ENCODE data around the gene PEX7.

Gene PEX7

GRCh38 chr6:136791296-136792094, 30.9 kb upstream of the PEX7 start:
- H3K27ac ChIP-seq (ENCODE audit: low read length) = peak overlapping the region; percentile 76; the same call in 1 of the 2 replicates
- peak overlapping the region; percentile 72 for H3K9ac ChIP-seq (ENCODE audit: low read length)
- H3F3A ChIP-seq (ENCODE audit: insufficient read depth, low read length) = peaks cover 21% of the 10 kb centered on the region
- no peaks in the 10 kb centered on the region for H3K27me3 ChIP-seq (replicated peaks; ENCODE audit: insufficient read depth, low read length)
- DNase-seq = peak; percentile 73
- no peaks in the 10 kb centered on the region for H3K36me3 ChIP-seq (replicated peaks; ENCODE audit: insufficient read depth, low read length)
- peak overlapping the region; percentile 87 for H2AFZ ChIP-seq (ENCODE audit: low read length)
- H3K79me2 ChIP-seq (ENCODE audit: low read length) = peaks cover 49% of the 10 kb centered on the region
- H3K4me3 ChIP-seq (ENCODE audit: low read length) = peak overlapping the region; percentile 97
- H4K20me1 ChIP-seq (ENCODE audit: insufficient read depth, low read length) = no peaks in the 10 kb centered on the region; the same call in 1 of the 2 replicates
- H3K9me3 ChIP-seq (replicated peaks; ENCODE audit: insufficient read depth, low read length) = no peaks in the 10 kb centered on the region
- peak overlapping the region; percentile 62 for H3K4me2 ChIP-seq (ENCODE audit: low read depth, low read length)
- H3K9me2 ChIP-seq (replicated peaks; ENCODE audit: insufficient read depth, low read length) = no peaks in the 10 kb centered on the region
- H3K4me1 ChIP-seq (ENCODE audit: low read length) = peaks cover 21% of the 10 kb centered on the region
- no peak for TF ChIP-seq EZH2 (optimal IDR thresholded peaks at IDR 0.05; ENCODE audit: low read depth, low read length)
- no peak for TF ChIP-seq EZH2phosphoT487 (IDR thresholded peaks at IDR 0.05; ENCODE audit: low read length)
- no peak for TF ChIP-seq CTCF (IDR thresholded peaks at IDR 0.05; ENCODE audit: low read length)

- Histone ChIP-seq H2AFZ (ENCODE audit: low read length) (peak overlapping the region; percentile 87), H3K27ac (ENCODE audit: low read length) (peak overlapping the region; percentile 76; the same call in 1 of the 2 replicates)
Observed at GRCh38 chr6:136792095-136792409, 30.3 kb upstream of the PEX7 start.

GRCh38 chr6:136792410-136793262, 29.8 kb upstream of the PEX7 start, which contains the start of gene MAP3K5:
TSS of gene MAP3K5 (minus strand) at chr6:136792477. CDS start at chr6:136792157, 320 bp downstream.
- no peaks in the 10 kb centered on the region for H3K36me3 ChIP-seq (replicated peaks; ENCODE audit: insufficient read depth, low read length)
- TF ChIP-seq CTCF (IDR thresholded peaks at IDR 0.05; ENCODE audit: low read length) = peak; percentile 81
- TF ChIP-seq EZH2phosphoT487 (IDR thresholded peaks at IDR 0.05; ENCODE audit: low read length) = no peak
- H2AFZ ChIP-seq (ENCODE audit: low read length) = peak within 1 kb of the TSS; percentile 100
- peaks cover 21% of the 10 kb centered on the region for H3F3A ChIP-seq (ENCODE audit: insufficient read depth, low read length)
- H3K27ac ChIP-seq (ENCODE audit: low read length) = peak within 1 kb of the TSS; percentile 84
- no peaks in the 10 kb centered on the region for H3K27me3 ChIP-seq (replicated peaks; ENCODE audit: insufficient read depth, low read length)
- H3K9ac ChIP-seq (ENCODE audit: low read length) = peak within 1 kb of the TSS; percentile 87
- peak within 1 kb of the TSS; percentile 98 for H3K4me3 ChIP-seq (ENCODE audit: low read length)
- peak within 1 kb of the TSS; percentile 81 for H3K4me2 ChIP-seq (ENCODE audit: low read depth, low read length)
- H3K9me2 ChIP-seq (replicated peaks; ENCODE audit: insufficient read depth, low read length) = no peaks in the 10 kb centered on the region
- no peaks in the 10 kb centered on the region; the same call in 1 of the 2 replicates for H4K20me1 ChIP-seq (ENCODE audit: insufficient read depth, low read length)
- peak; percentile 88 for DNase-seq
- H3K4me1 ChIP-seq (ENCODE audit: low read length) = peaks cover 19% of the 10 kb centered on the region
- peaks cover 38% of the 10 kb centered on the region for H3K79me2 ChIP-seq (ENCODE audit: low read length)
- no peaks in the 10 kb centered on the region for H3K9me3 ChIP-seq (replicated peaks; ENCODE audit: insufficient read depth, low read length)

More at GRCh38 chr6:136792095-136792409, 30.3 kb upstream of the PEX7 start:
- Histone ChIP-seq H3K4me3 (ENCODE audit: low read length) (peak overlapping the region; percentile 97), H3K36me3 (replicated peaks; ENCODE audit: insufficient read depth, low read length) (no peaks in the 10 kb centered on the region), H3K9ac (ENCODE audit: low read length) (peak overlapping the region; percentile 72), H3K27me3 (replicated peaks; ENCODE audit: insufficient read depth, low read length) (no peaks in the 10 kb centered on the region), H3K79me2 (ENCODE audit: low read length) (peaks cover 44% of the 10 kb centered on the region), H3K4me2 (ENCODE audit: low read depth, low read length) (peak overlapping the region; percentile 62), H3K4me1 (ENCODE audit: low read length) (peaks cover 21% of the 10 kb centered on the region), H3F3A (ENCODE audit: insufficient read depth, low read length) (peaks cover 21% of the 10 kb centered on the region), H3K9me3 (replicated peaks; ENCODE audit: insufficient read depth, low read length) (no peaks in the 10 kb centered on the region), H4K20me1 (ENCODE audit: insufficient read depth, low read length) (no peaks in the 10 kb centered on the region; the same call in 1 of the 2 replicates), H3K9me2 (replicated peaks; ENCODE audit: insufficient read depth, low read length) (no peaks in the 10 kb centered on the region)
- DNase-seq = no peak
- TF ChIP-seq CTCF (IDR thresholded peaks at IDR 0.05; ENCODE audit: low read length) (no peak), EZH2 (optimal IDR thresholded peaks at IDR 0.05; ENCODE audit: low read depth, low read length) (no peak), EZH2phosphoT487 (IDR thresholded peaks at IDR 0.05; ENCODE audit: low read length) (no peak)
